DND-41 (cell line): ENCODE measurements around the gene DVL2.

Source experiments
- ATAC-seq: fragments of 200-7000 bp; cut with Tn5 transposase; 3 replicates; pipeline ENCODE4 v1.9.1; 2021; ENCODE audit warnings: low read depth; ENCODE audit not compliant: insufficient read depth
- DNase-seq: peaks from one replicate; pipeline ENCODE4 v3.0.0-alpha.2; 2020
- H2AFZ ChIP-seq: 2 replicates; pipeline ENCODE4 v1.6.0; 2012; ENCODE audit warnings: low read depth, low read length
- H3K27ac ChIP-seq: 2 replicates; pipeline ENCODE4 v1.5.1; 2012; ENCODE audit warnings: low read length, inconsistent platforms
- H3K27me3 ChIP-seq: fragments of 200-600 bp; sonication (generic); 2 replicates; pipeline ENCODE4 v1.6.0; 2012; ENCODE audit warnings: low read length, mild to moderate bottlenecking, inconsistent platforms; ENCODE audit not compliant: insufficient read depth, poor library complexity
- H3K36me3 ChIP-seq: 2 replicates; pipeline ENCODE4 v1.5.1; 2012; ENCODE audit warnings: low read length, inconsistent platforms; ENCODE audit not compliant: insufficient read depth
- H3K4me1 ChIP-seq: 2 replicates; pipeline ENCODE4 v1.5.1; 2012; ENCODE audit warnings: mild to moderate bottlenecking, low read length; ENCODE audit not compliant: insufficient read depth
- H3K4me2 ChIP-seq: 2 replicates; pipeline ENCODE4 v1.6.0; 2012; ENCODE audit warnings: mild to moderate bottlenecking, moderate library complexity, low read length, inconsistent platforms; ENCODE audit not compliant: insufficient read depth
- H3K4me3 ChIP-seq, 2 experiments: fragments of 200-600 bp in 1 of 2; shearing (Covaris generic) in 1 of 2; 2 replicates each; pipeline ENCODE4 v1.5.1; 2012 to 2016; ENCODE audit warnings: inconsistent platforms in 2 of 2, low read length in 2 of 2, mild to moderate bottlenecking in 2 of 2, low read depth in 1 of 2, moderate library complexity in 1 of 2
- H3K79me2 ChIP-seq: 2 replicates; pipeline ENCODE4 v1.6.0; 2012; ENCODE audit warnings: low read length, inconsistent platforms; ENCODE audit not compliant: insufficient read depth
- H3K9ac ChIP-seq: 2 replicates; pipeline ENCODE4 v1.6.0; 2012; ENCODE audit warnings: low read depth, mild to moderate bottlenecking, inconsistent platforms, low read length, moderate library complexity
- H3K9me3 ChIP-seq: 2 replicates; pipeline ENCODE4 v1.5.1; 2012; ENCODE audit warnings: low read length, moderate library complexity, mild to moderate bottlenecking, inconsistent platforms; ENCODE audit not compliant: insufficient read depth, severe bottlenecking
- H4K20me1 ChIP-seq: 2 replicates; pipeline ENCODE4 v1.6.0; 2012; ENCODE audit warnings: low read length; ENCODE audit not compliant: insufficient read depth
- EZH2 ChIP-seq: IDR thresholded peaks from 3 replicates; pipeline ENCODE4 v1.6.1; 2012; ENCODE audit warnings: borderline replicate concordance, low read depth, mild to moderate bottlenecking, moderate library complexity, low read length, inconsistent platforms; ENCODE audit not compliant: severe bottlenecking
- TF ChIP-seq, protein P1 (sequence below): IDR thresholded peaks from 2 replicates; pipeline ENCODE4 v1.5.1; 2012; ENCODE audit warnings: borderline replicate concordance, low read length, moderate library complexity, mild to moderate bottlenecking; ENCODE audit not compliant: poor library complexity, severe bottlenecking; ENCODE audit errors: extremely low read depth

The DVL2 gene

GRCh38 chr17:7218758-7219157, 15.6 kb downstream of the DVL2 start:
- H2AFZ ChIP-seq, result no peak overlapping the region
- H3K27me3 ChIP-seq, result no peaks in the 10 kb centered on the region
- H3K4me2 ChIP-seq, result peak overlapping the region; percentile 88
- peaks cover 80% of the 10 kb centered on the region for H3K4me1 ChIP-seq
- DNase-seq, result no peak
- H3K36me3 ChIP-seq, result peaks cover 32% of the 10 kb centered on the region
- TF ChIP-seq, protein P1, sequence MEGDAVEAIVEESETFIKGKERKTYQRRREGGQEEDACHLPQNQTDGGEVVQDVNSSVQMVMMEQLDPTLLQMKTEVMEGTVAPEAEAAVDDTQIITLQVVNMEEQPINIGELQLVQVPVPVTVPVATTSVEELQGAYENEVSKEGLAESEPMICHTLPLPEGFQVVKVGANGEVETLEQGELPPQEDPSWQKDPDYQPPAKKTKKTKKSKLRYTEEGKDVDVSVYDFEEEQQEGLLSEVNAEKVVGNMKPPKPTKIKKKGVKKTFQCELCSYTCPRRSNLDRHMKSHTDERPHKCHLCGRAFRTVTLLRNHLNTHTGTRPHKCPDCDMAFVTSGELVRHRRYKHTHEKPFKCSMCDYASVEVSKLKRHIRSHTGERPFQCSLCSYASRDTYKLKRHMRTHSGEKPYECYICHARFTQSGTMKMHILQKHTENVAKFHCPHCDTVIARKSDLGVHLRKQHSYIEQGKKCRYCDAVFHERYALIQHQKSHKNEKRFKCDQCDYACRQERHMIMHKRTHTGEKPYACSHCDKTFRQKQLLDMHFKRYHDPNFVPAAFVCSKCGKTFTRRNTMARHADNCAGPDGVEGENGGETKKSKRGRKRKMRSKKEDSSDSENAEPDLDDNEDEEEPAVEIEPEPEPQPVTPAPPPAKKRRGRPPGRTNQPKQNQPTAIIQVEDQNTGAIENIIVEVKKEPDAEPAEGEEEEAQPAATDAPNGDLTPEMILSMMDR, result no peak
- no peak for TF ChIP-seq EZH2
- ATAC-seq, result no peak
- peaks cover 39% of the 10 kb centered on the region for H3K79me2 ChIP-seq
- no peak overlapping the region for H3K4me3 ChIP-seq
- H3K9me3 ChIP-seq, result no peaks in the 10 kb centered on the region
- peak overlapping the region; percentile 89; the same call in 1 of the 2 replicates for H3K9ac ChIP-seq
- H4K20me1 ChIP-seq, result peaks cover 29% of the 10 kb centered on the region
- H3K27ac ChIP-seq, result peak overlapping the region; percentile 91

GRCh38 chr17:7218166-7218565, 16.2 kb downstream of the DVL2 start:
- Histone ChIP-seq H3K4me1 (peaks cover 83% of the 10 kb centered on the region), H3K27me3 (no peaks in the 10 kb centered on the region), H3K36me3 (peaks cover 26% of the 10 kb centered on the region), H3K79me2 (peaks cover 39% of the 10 kb centered on the region), H3K9me3 (no peaks in the 10 kb centered on the region), H3K4me2 (peak overlapping the region; percentile 51), H3K9ac (peak overlapping the region; percentile 28), H3K27ac (peak overlapping the region; percentile 55; the same call in 1 of the 2 replicates), H3K4me3 (peak overlapping the region in 1 of 2 experiments; percentile 48; a peak in 1 of 4 replicates), H2AFZ (peak overlapping the region; percentile 58; the same call in 1 of the 2 replicates), H4K20me1 (peaks cover 23% of the 10 kb centered on the region)
- ATAC-seq (no peak), DNase-seq (no peak)
- TF ChIP-seq, protein P1, result no peak
- no peak for TF ChIP-seq EZH2

GRCh38 chr17:7217113-7217987, 17.0 kb downstream of the DVL2 start:
- DNase-seq, result peak; percentile 47
- Histone ChIP-seq H3K9me3 (no peaks in the 10 kb centered on the region), H3K4me1 (peaks cover 83% of the 10 kb centered on the region), H3K4me3 (peak overlapping the region; percentile 18 to 54; a peak in 3 of 4 replicates), H4K20me1 (peaks cover 16% of the 10 kb centered on the region), H3K79me2 (peaks cover 40% of the 10 kb centered on the region), H3K36me3 (peaks cover 18% of the 10 kb centered on the region), H3K27ac (peak overlapping the region; percentile 57), H3K4me2 (peak overlapping the region; percentile 71), H3K27me3 (no peaks in the 10 kb centered on the region), H2AFZ (peak overlapping the region; percentile 58), H3K9ac (peak overlapping the region; percentile 57)
- no peak for ATAC-seq
- TF ChIP-seq, protein P1, result no peak
- TF ChIP-seq EZH2, result no peak
